HTR-8/SVneo (cell line): Measurements from ENCODE around the gene MUC2.
A peak's percentile ranks its signal among the peaks of the same experiment; 100 is the strongest.

ENCODE experiments used
- DNase-seq: peaks from one replicate; pipeline ENCODE4 v3.0.0; 2011; ENCODE audit warnings: low spot score, mixed read lengths; ENCODE audit not compliant: insufficient read length
- FAIRE-seq: peaks from 2 replicates; lab custom pipeline; 2011; peaks lifted over from hg19 to GRCh38; lab: Jason Lieb, UNC

Gene MUC2

GRCh38 chr11:1036303-1036923, 38.3 kb upstream of the MUC2 start, which contains the start of gene MUC6:
MUC6 (minus strand) TSS chr11:1036718; CDS start chr11:1036655, 63 bp downstream.
- no peak for FAIRE-seq
- DNase-seq, result no peak

GRCh38 chr11:1036931-1037330, 37.7 kb upstream of the MUC2 start:
- no peak for DNase-seq
- no peak for FAIRE-seq

- no peak for DNase-seq
- FAIRE-seq, result no peak
Observed at GRCh38 chr11:1037506-1038055, 37.1 kb upstream of the MUC2 start.

- no peak for FAIRE-seq
Observed at GRCh38 chr11:1038361-1038760, 36.3 kb upstream of the MUC2 start.

GRCh38 chr11:1038921-1039320, 35.8 kb upstream of the MUC2 start:
- DNase-seq (no peak), FAIRE-seq (peak; percentile 90)

More at GRCh38 chr11:1038361-1038760, 36.3 kb upstream of the MUC2 start:
- DNase-seq, result no peak

- DNase-seq, result no peak
- no peak for FAIRE-seq
Observed at GRCh38 chr11:1039481-1040427, 34.9 kb upstream of the MUC2 start.

- no peak for DNase-seq
- FAIRE-seq, result no peak
Observed at GRCh38 chr11:1040428-1041148, 34.1 kb upstream of the MUC2 start.

GRCh38 chr11:1041149-1041467, 33.6 kb upstream of the MUC2 start:
- no peak for DNase-seq
- no peak for FAIRE-seq

GRCh38 chr11:1041471-1041870, 33.2 kb upstream of the MUC2 start:
- DNase-seq, result no peak
- no peak for FAIRE-seq

- DNase-seq, result no peak
- no peak for FAIRE-seq
Observed at GRCh38 chr11:1041936-1042608, 32.6 kb upstream of the MUC2 start.

- FAIRE-seq, result no peak
- no peak for DNase-seq
Observed at GRCh38 chr11:1042626-1043562, 31.8 kb upstream of the MUC2 start.

- FAIRE-seq (peak; percentile 74), DNase-seq (no peak)
Observed at GRCh38 chr11:1043563-1044096, 31.0 kb upstream of the MUC2 start.

GRCh38 chr11:1044160-1044559, 30.5 kb upstream of the MUC2 start:
- FAIRE-seq (no peak), DNase-seq (no peak)

GRCh38 chr11:1047595-1048156, 27.0 kb upstream of the MUC2 start:
- DNase-seq, result no peak
- FAIRE-seq, result no peak

GRCh38 chr11:1048375-1049070, 26.2 kb upstream of the MUC2 start:
- DNase-seq (no peak), FAIRE-seq (no peak)

GRCh38 chr11:1049071-1049405, 25.6 kb upstream of the MUC2 start:
- FAIRE-seq (no peak), DNase-seq (no peak)

- FAIRE-seq, result no peak
- DNase-seq, result no peak
Observed at GRCh38 chr11:1049431-1049891, 25.2 kb upstream of the MUC2 start.
